ENCODE data around the gene NKD2.

- TF ChIP-seq CTCF (IDR thresholded peaks at IDR 0.05; ENCODE audit: low read depth, low read length) (no peak), POLR2A (IDR thresholded peaks at IDR 0.05; ENCODE audit: extremely low read depth, insufficient read length) (no peak)
Observed at GRCh38 chr5:1060535-1060981, 52.0 kb downstream of the NKD2 start.

All from NB4 (cell line).